HG03442 (cell line): Measurements from ENCODE around the gene NAIF1.
"Not testable (repeated sequence)": the region's sequence is repeated elsewhere in the genome, so short reads cannot be mapped to it uniquely, and the experiment has no call there.

Source experiments
- ATAC-seq: cut with Tn5 transposase; IDR thresholded peaks from one replicate; pipeline ENCODE4 v1.9.1; 2021; ENCODE audit warnings: mild to moderate bottlenecking, moderate library complexity; ENCODE audit not compliant: unreplicated experiment

NAIF1 gene

DNA sequence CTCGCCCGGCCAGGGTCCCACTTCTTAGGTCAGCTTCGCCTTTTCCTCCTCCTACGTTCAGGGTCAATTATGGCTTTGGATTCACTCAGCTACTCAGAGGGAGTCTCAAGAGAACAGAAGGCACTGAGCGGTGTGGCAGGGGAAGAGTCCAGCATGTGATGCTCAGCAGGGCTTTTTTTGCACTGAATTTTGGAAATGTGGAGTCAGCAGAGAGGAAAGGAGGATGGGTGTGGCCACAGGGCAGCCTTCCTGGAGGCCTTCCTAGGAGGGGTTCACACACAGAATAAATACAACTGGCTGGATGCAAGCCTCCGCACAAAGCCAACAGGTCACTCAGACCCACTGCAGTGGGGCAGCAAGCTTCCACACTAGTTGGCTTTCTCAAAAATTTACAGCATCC, 4.8 kb downstream of the NAIF1 start:
- no peak for ATAC-seq

DNA sequence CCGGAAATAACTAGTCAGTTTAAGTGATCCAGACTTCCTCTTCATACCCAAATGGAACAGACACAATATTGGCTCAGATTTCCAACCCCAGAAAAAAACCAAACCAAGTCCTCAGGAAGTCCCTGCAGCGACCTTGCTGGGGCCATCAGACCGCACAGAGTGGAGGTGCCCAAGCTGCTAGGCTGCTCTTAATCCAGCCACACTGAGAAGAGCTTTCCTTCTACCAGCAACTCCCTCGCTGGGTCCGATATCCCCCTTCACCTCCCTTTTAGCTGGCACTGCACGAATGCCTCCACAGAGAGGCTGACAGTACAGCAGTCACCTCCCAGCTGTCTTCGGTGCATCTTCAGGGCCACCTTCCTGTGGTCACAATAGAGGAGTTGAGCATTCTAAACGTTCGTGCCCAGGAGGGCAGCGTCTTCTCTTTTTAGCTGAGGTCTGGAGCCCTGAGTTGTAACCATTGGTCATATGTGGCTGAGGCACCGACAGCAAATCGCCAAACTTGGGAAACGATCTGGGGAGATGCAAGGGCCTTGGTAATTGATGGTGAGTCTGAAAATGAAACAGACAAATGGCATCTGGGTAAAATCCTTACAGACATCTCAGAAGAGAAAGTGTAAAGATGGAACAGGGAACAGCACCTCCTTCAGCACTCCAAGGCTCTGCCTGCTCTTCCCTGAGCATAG, 5.7 kb downstream of the NAIF1 start:
- ATAC-seq, result no peak

DNA sequence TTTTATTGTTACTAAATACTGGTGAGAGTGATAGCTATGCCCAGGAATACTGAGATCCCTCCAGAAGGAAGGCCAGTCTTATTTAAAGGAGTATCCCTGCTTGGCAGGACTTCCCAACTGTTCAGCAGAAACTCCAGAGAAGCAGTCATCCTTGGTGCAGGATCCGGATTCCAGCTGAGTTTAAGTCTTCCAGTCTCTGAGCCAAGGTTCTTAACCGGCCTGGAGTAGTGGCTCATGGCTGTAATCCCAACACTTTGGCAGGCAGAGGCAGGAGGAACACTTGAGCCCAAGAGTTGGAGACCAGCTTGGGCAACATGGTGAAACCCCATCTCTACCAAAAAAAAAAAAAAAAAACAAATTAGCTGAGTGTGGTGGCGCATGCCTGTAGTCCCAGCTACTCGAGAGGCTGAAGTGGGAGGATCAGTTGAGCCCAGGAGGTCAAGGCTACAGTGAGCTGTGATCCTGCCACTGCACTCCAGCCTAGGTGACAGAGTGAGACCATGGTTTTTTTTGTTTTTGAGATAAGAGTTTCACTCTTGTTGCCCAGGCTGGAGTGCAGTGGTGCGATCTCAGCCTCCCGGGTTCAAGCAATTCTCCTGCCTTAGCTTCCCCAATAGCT, 7.6 kb downstream of the NAIF1 start:
- no peak for ATAC-seq

DNA sequence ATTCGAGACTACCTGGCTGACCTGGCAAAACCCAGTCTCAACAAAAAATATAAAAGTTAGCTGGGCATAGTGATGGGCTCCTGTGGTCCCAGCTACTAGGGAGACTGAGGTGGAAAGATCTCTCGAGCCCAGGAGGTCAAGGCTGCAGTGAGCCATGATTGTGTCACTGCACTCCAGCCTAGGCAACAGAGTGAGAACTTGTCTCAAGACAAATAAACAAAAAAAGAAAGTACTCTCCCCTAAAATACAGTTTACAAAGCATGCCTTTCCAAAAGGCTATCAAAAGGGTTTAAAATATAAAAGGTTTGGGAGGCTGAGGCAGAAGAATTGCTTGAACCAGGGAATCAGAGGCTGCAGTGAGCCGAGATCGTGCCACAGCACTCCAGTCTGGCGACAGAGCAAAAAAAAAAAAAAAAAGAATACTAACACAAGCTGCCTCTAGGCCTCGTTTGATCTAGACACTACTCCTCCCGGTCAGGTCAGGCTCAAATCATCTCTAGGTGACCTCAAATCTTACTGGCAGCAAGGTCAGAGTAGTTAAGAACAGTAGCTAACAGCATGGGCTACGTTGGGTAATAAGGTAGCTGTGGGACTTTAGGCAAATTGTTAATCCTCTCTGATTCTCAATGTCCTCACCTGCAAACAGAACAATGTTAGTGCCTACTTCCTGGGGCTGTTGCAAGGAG, 9.3 kb downstream of the NAIF1 start:
- ATAC-seq, result no peak

DNA sequence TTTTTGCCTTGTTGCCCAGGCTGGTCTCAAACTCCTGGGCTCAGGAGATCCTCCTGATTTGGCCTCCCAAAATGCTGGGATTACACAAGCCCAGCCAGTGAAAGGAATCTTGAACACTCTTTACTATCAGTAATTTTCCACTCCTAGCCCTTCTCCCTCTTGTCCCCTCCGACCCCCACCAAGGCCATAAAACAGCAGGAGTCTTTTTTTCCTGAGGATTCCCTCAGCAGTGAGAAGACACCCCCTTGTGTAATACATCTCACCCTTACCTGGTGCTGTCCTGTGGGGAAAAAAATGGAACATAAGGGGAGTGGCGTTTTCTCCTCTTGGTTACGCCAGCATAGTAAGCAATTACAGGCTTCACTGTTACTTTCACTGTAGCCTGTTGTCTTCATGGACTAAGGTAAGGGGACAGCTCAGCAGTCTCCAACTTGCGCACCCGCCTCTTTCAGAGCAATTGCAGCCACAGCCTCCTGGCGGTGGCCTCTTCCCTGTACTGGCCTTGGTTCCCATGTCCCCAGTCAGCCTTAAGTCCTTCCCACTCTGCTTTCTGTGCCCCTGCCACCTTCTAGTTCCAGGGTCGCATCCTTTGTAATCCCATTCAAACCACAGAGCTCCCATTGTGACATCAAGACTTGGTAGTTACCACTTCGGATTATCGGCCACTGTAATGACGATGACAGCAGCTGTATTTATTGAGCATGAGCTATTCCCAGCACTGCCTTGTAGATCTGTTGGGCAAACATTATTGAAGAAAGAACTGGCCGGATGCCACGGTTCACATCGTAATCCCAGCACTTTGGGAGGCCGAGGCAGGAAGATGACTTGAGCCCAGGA, 10.0 kb downstream of the NAIF1 start:
- no peak for ATAC-seq

DNA sequence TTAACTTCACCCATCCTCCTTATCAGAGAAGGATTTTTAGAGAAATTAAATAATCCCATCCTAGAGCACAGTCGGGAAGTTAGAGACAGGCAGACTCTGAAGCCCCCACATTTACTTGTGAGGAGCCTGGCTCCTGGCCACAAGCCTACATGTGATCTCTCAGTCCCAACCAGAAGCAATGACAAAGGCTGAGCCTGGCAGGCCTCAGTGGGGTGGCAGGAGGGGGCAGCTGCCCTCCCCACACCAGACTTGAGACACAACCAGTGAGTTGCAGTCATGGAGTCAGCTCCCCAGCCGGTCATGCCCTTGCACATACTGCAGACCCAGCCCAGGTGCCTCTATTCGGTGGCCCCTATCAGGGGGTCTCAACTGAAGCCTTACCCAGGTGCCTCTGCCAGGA, 11.0 kb downstream of the NAIF1 start:
- no peak for ATAC-seq

DNA sequence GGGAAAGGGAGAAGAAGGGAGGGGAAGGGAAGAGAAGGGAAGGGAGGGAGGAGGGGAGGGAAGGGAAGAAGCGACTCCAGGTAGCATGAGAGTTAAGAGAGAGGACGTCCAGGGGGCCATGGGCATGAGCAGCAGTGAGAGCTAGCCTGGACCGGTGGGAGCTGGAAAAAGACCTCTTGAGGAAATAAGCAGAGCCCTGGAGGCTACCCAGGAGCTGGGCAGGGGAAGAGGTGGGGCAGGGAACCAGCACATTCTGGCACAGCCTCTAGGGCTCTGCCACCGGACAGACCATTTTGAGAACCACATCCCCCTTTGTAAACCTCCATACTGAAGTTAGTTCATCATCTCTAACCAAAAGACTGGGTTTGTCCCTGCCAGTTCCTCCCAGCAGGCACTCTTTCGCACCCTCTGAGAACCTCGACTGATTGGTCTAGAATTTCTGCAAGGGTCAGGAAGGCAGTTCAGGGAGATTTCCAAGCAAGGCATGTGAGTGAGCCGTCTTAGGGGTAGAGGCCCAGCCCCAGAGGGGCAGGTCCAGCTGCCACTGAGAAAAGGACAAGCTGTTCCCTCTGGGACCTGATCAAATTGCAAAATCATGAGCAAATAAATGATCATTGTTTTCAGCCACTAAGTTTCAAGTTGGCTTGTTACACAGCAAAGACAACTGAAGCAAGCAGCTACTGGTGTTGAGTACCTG, 11.6 kb downstream of the NAIF1 start:
- ATAC-seq, result no peak

DNA sequence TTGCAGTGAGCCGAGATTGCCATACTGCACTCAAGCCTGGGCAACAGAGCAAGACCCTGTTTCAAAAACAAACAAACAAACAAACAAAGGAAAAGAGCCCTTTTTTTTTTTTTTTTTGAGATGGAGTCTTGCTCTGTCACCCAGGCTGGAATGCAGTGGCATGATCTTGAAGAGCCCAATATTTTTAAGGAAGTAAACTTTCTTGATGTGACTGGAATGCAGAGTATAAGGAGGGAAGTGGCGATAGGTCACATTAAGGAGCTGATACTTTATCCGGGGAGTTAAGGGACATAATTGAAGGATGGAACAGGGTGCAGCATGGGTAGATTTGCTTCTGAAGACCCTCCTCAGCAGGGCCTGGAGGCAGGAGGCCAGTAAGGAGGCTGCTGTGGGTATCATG, 13.0 kb downstream of the NAIF1 start:
- no peak for ATAC-seq

DNA sequence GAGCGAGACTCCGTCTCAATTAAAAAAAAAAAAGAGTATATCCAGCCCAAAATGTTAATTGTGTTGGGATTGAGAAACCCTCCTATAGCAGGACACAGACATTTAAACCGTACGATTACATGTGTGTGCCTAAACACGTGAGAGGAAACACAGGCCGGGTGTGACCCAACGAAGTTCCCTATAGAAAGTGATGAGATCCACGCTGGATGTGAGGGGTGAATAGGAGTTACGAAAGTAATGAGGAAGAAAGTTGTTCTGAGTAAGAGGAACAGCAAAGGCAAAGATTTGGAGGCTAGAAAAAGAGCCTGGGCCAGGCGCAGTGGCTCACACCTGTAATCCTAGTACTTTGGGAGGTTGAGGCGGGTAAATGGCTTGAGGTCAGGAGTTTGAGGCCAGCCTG, 13.6 kb downstream of the NAIF1 start:
- no peak for ATAC-seq

DNA sequence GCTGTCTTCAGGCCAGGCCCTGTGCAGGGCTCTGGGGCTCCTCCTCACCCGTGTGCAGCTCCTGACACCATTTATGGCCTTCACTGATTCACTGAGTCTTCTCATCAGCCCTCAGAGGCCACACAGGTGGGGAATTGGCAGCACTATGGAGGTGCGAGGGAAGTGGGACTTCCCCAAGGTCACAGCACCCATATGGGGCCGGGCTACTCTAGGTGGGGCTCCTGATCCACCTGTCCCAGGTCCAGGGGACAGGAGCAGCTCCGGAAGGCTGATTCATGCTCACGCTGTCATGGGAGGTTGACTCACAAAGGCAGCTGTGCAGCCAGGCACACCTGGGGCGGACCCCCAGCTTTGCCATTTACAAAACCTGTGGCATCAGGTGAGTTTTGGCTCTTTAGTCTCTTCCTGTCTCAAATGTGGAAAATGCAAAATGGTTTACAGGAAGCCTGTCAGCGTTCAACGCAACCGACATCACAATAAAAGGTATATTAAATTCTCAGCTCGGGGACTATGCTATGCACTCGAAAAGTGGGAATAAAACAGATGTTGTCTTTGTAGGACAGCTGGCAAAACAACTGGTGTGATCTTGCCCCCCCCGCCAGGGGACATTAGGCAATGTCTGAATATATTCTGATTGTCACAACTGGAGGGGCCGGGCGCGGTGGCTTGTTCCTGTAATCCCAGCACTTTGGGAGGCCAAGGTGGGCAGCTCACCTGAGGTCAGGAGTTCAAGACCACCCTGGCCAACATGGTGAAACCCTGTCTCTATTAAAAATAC, 15.0 kb downstream of the NAIF1 start:
- no peak for ATAC-seq

DNA sequence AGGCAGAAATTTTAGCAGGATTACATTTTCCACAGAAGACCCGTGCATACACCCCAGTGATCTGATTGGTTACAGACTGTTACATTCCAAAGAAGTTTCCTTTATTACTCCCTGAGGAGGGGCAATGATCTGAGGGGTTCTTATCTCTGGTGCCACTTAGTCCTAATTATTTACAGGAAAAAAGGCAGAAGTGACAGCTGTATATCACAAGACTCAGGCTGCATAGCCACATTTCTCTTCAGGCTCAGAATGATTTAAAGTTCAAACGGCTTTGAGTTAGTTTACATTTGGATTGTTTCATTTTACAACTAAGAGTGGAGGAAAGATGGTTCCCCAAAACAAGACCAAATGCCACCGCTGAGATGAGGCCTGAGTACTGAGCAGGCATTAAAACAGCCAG, 17.3 kb downstream of the NAIF1 start:
- no peak for ATAC-seq

DNA sequence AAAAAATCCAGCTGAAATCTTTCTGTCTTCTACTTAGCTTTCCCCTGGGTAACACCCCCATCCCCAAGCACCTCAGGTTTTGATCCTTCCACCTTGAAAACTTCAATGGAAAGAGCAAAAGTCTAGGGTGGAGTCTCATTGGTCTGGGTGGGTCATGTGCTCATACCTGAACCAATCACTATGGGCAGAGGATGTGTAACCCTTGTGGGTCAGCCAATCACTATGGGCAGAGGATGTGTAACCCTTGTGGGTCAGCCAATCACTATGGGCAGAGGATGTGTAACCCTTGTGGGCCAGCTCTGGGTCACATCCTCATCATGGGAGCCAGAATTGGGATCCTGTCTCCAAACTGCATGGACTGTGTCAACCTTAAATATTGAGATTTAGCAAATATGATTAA, 18.5 kb downstream of the NAIF1 start:
- ATAC-seq, result no peak

DNA sequence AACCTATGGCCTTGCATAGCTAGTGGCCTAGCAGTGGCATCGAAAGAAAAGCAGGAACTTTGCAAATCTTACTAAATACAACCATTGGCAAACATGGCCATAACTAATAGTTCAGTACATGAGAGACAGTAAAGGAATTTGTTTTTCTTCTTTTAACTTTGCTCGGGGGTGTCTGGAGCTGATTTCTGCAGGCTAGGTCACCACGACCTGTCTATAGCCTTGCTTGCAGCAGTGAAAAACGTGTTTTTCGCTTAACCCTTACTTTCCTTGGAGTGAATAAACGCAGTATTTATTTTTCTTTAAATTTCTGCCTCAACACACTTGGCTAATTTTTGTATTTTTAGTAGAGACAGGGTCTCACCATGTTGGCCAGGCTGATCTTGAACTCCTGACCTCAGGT, 19.9 kb downstream of the NAIF1 start:
- ATAC-seq, result no peak

DNA sequence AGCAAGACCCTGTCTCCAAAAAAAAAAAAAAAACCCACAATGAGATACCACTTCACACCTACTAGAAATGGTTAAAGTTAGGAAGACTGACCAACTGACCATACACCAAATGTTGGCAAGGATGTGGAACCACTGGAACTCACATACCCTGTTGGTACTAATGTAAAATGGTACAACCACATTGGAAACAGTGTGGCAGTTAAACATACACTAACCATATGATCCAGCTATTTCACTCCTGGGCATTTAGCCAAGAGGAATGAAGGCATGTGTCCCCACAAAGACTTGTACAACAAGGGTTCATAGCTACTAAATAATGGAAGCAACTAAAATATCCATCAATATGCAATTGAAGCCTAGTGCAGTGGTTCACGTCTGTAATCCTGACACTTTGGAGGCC, 21.3 kb downstream of the NAIF1 start:
- no peak for ATAC-seq

DNA sequence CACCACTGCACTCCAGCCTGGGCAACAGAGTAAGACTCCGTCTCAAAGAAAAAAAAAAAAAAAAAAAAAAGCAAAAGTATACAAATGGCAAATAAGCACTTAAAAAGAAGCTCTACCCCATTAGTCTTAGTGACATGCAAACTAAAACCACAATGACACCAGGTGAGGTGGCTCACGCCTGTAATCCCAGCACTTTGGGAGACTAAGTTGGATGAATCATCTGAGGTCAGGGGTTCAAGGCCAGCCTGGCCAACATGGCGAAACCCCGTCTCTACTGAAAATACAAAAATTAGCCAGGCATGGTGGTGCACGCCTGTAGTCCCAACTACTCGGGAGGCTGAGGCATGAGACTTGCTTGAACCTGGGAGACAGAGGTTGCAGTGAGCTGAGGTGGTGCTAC, 21.7 kb downstream of the NAIF1 start:
- not testable (repeated sequence) for ATAC-seq

DNA sequence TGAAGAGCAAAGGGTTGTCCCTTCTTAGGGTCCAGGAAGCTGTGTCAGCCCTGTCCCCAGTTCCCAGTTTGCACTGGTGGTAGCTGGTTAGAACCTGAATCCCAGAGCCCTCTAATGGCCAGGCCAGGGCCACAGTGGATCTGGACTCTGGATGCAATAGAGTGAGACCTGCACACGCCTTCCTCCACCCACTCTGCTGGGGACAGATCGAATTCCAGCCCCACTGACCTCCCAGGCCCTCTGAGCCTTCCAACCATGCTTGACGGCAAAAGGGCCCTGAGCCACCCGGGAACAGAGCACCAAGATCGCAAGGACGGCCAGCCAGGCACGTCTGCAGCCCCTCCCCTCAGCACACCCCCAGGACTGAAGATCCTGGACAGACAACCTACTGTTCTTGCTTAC, 23.7 kb downstream of the NAIF1 start:
- no peak for ATAC-seq

DNA sequence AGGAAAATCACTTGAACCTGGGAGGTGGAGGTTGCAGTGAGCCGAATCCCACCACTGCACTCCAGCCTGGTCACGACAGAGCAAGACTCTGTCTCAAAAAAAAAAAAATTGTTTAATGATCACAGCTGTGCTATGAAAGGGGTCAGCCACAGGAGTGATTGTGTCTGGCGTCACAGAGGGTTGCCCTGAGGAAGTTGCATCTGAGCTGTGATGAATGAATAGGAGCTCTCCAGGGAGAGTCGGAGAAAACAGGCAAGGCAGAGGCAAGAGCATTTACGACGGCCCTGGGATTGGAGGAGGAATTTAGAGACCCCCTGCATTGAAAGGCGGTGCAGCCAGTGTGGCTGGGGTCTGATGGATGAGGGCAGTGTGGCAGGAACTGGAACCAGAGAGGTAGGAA, 25.1 kb downstream of the NAIF1 start:
- ATAC-seq, result no peak

DNA sequence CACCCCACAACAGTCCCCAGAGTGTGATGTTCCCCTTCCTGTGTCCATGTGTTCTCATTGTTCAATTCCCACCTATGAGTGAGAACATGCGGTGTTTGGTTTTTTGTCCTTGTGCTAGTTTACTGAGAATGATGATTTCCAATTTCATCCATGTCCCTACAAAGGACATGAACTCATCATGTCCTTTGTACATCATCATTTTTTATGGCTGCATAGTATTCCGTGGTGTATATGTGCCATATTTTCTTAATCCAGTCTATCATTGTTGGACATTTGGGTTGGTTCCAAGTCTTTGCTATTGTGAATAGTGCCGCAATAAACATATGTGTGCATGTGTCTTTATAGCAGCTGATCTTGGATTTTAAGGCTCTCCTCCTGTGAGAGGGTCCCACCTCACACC, 26.3 kb downstream of the NAIF1 start:
- ATAC-seq, result not testable (repeated sequence)

DNA sequence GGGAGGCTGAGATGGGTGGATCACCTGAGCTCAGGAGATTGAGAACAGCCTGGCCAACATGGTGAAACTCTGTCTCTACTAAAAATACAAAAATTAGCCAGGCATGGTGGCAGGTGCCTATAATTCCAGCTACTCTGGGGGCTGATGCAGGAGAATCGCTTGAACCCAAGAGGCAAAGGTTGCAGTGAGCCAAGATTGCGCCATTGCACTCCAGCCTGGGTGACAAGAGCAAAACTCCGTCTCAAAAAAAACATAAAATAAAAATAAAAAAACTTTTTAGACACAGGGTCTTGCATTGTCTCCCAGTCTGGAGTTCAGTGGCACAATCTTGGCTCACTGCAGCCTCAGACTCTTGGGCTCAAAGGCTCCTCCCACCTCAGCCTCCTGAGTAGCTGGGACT, 30.6 kb downstream of the NAIF1 start:
- not testable (repeated sequence) for ATAC-seq
